Fibroblast of lung (primary cell): Measurements from ENCODE around the gene NXPH3. TPM values are rescaled to one million over a fixed set of nuclear protein-coding genes. Genes with fewer than 3 reads are reported as not detected.

Source experiments
- DNase-seq, 2 donors: peaks; one replicate each; pipeline versions ENCODE4 v3.0.0 to v3.0.0-alpha.2; 2010; ENCODE audit warnings: low read depth in 2 of 2
- H2AFZ ChIP-seq: 2 replicates; pipeline ENCODE4 v1.5.1; 2012; ENCODE audit warnings: low read length, control low read depth, inconsistent platforms
- H3K27ac ChIP-seq: 2 replicates; pipeline ENCODE4 v1.5.1; 2011; ENCODE audit warnings: low read length, control low read depth; ENCODE audit not compliant: insufficient read depth
- H3K27me3 ChIP-seq: 2 replicates; pipeline ENCODE4 v1.5.1; 2011; ENCODE audit warnings: mild to moderate bottlenecking, low read length; ENCODE audit not compliant: control insufficient read depth, insufficient read depth
- H3K36me3 ChIP-seq: 2 replicates; pipeline ENCODE4 v1.5.1; 2011; ENCODE audit warnings: low read length; ENCODE audit not compliant: control insufficient read depth, insufficient read depth
- H3K4me1 ChIP-seq: 2 replicates; pipeline ENCODE4 v1.5.1; 2011; ENCODE audit warnings: low read length; ENCODE audit not compliant: control insufficient read depth, insufficient read depth; ENCODE audit errors: extremely low read depth
- H3K4me2 ChIP-seq: 2 replicates; pipeline ENCODE4 v1.5.1; 2011; ENCODE audit warnings: low read length, control low read depth; ENCODE audit not compliant: insufficient read depth; ENCODE audit errors: extremely low read depth
- H3K4me3 ChIP-seq, 4 experiments: fragments of 200-600 bp in 1 of 4; sonication (generic) in 1 of 4; replicated peaks in 1 of 4; 2 replicates each; pipeline ENCODE4 v1.5.1; 2011 to 2016; ENCODE audit warnings: low read length in 4 of 4, low read depth in 3 of 4, mild to moderate bottlenecking in 3 of 4, control low read depth in 2 of 4, inconsistent platforms in 1 of 4, mixed read lengths in 1 of 4; ENCODE audit not compliant: insufficient read depth in 1 of 4; ENCODE audit errors: control extremely low read depth in 1 of 4
- H3K79me2 ChIP-seq: 2 replicates; pipeline ENCODE4 v1.5.1; 2012; ENCODE audit warnings: mild to moderate bottlenecking, low read length, inconsistent platforms; ENCODE audit not compliant: control insufficient read depth, insufficient read depth
- H3K9ac ChIP-seq: 2 replicates; pipeline ENCODE4 v1.5.1; 2011; ENCODE audit warnings: mild to moderate bottlenecking, low read length, control low read depth; ENCODE audit not compliant: insufficient read depth
- H3K9me3 ChIP-seq: 2 replicates; pipeline ENCODE4 v1.5.1; 2012; ENCODE audit warnings: low read depth, low read length; ENCODE audit not compliant: control insufficient read depth, insufficient read depth
- H4K20me1 ChIP-seq: 2 replicates; pipeline ENCODE4 v1.5.1; 2011; ENCODE audit warnings: low read length; ENCODE audit not compliant: control insufficient read depth, insufficient read depth; ENCODE audit errors: extremely low read depth
- EZH2 ChIP-seq: IDR thresholded peaks from 2 replicates; pipeline ENCODE4 v1.5.1; 2012; ENCODE audit warnings: low read length, control low read depth, mild to moderate bottlenecking; ENCODE audit errors: missing control alignments
- polyA plus RNA-seq, 2 donors: library from polyadenylated mRNA; depleted of rRNA in 1 of 2; stranded (reverse) in 1 of 2; unstranded in 1 of 2; fragments of >200 nt; gene quantifications; 2 replicates each; pipeline ENCODE4 v1.2.1, GENCODE V29; 2011 to 2012; ENCODE audit warnings: missing spikeins in 1 of 2
- total RNA-seq: library from RNA; depleted of rRNA; stranded (reverse); fragments of >200 nt; gene quantifications from 2 replicates; pipeline ENCODE4 v1.2.1, GENCODE V29; 2014
- TF ChIP-seq, protein P1 (sequence below), 2 donors: IDR thresholded peaks in 1 of 2; conservative IDR thresholded peaks in 1 of 2; 1 replicate in 1 of 2; 2 replicates in 1 of 2; pipeline ENCODE4 v1.5.1; 2011 to 2012; ENCODE audit warnings: low read length in 2 of 2, control low read depth in 1 of 2, inconsistent platforms in 1 of 2, low read depth in 1 of 2, mild to moderate bottlenecking in 1 of 2

The NXPH3 gene
- total and polyA plus RNA-seq, 2 donors (not counting 1 experiment from before 2014, with no cell fraction given), result 0.36 to 0.66 TPM

DNA sequence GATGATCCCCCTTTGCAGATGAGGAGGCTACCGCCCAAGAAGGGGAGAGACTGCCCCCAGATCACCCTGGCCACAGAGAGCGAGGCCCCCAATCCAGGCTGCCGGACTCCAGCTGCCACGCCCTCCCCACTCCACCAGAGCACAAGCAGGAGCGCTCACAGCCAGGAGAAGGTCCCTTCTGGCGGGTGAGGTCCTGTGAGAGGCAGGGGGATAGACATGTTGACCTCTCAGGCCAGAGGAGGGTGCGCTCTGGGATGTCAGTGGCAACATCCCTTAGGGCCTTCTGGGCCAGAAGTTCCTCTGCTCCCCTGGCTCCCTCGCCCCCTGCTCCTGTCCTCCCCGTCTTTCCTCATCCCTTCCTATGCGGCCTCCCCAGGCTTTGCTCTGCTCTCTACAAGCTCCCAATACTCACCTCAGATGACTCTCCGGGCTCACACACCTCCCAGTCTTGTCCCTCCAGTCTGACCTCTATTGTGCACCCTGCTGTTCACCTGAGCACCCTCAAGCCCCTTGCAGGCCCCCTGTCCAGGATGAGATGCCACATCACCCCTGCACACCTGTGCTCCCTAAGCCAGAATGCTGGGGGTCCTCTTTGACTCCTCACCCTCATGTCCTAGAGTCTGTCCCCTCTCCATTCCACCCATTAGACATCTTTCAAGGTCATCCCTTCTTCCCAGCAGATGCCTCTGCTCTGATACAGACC is 5.0 kb upstream of the NXPH3 start:
- no peaks in the 10 kb centered on the region for H3K79me2 ChIP-seq
- no peaks in the 10 kb centered on the region for H3K36me3 ChIP-seq
- TF ChIP-seq, protein P1, sequence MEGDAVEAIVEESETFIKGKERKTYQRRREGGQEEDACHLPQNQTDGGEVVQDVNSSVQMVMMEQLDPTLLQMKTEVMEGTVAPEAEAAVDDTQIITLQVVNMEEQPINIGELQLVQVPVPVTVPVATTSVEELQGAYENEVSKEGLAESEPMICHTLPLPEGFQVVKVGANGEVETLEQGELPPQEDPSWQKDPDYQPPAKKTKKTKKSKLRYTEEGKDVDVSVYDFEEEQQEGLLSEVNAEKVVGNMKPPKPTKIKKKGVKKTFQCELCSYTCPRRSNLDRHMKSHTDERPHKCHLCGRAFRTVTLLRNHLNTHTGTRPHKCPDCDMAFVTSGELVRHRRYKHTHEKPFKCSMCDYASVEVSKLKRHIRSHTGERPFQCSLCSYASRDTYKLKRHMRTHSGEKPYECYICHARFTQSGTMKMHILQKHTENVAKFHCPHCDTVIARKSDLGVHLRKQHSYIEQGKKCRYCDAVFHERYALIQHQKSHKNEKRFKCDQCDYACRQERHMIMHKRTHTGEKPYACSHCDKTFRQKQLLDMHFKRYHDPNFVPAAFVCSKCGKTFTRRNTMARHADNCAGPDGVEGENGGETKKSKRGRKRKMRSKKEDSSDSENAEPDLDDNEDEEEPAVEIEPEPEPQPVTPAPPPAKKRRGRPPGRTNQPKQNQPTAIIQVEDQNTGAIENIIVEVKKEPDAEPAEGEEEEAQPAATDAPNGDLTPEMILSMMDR (conservative IDR thresholded peaks at IDR 0.05 in 1 of 2, IDR thresholded peaks at IDR 0.05 in 1 of 2; ENCODE audit: low read depth in 1 of 2, low read length in 2 of 2), result no peak
- peak; percentile 27 for TF ChIP-seq EZH2
- H3K4me1 ChIP-seq, result no peaks in the 10 kb centered on the region
- H3K27ac ChIP-seq, result no peak overlapping the region
- H2AFZ ChIP-seq, result no peak overlapping the region
- H3K27me3 ChIP-seq, result peaks cover 14% of the 10 kb centered on the region
- H3K9me3 ChIP-seq, result no peaks in the 10 kb centered on the region
- DNase-seq, result no peak
- H4K20me1 ChIP-seq, result no peaks in the 10 kb centered on the region
- no peak overlapping the region for H3K4me3 ChIP-seq
- no peak overlapping the region for H3K9ac ChIP-seq
- H3K4me2 ChIP-seq, result no peak overlapping the region

DNA sequence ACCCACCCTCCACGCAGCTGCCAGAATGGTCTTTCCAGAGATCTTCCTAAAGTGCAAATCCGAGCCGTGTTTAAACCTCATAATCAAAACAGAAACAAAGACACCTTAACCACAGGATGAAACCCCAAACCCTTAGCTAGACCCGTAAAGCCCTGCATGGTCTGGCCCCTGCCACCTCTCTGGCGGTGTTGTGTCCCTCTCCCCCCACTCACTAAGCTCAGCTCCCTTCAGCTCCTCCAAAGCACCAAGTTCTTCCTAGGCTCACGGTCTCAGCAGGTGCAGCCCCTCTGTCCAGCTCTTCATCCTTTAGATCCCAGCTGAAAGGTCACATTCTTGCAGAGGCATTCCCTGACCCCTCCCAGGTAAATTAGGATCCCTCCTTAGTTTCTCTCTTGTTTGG is 4.4 kb upstream of the NXPH3 start:
- H3K27me3 ChIP-seq, result peaks cover 12% of the 10 kb centered on the region
- no peaks in the 10 kb centered on the region for H3K9me3 ChIP-seq
- no peaks in the 10 kb centered on the region for H3K79me2 ChIP-seq
- DNase-seq, result no peak
- H3K4me2 ChIP-seq, result no peak overlapping the region
- H3K4me3 ChIP-seq, result no peak overlapping the region
- H3K27ac ChIP-seq, result no peak overlapping the region
- H2AFZ ChIP-seq, result no peak overlapping the region
- TF ChIP-seq, protein P1 (conservative IDR thresholded peaks at IDR 0.05 in 1 of 2, IDR thresholded peaks at IDR 0.05 in 1 of 2; ENCODE audit: low read depth in 1 of 2, low read length in 2 of 2), result no peak
- no peak for TF ChIP-seq EZH2
- H4K20me1 ChIP-seq, result no peaks in the 10 kb centered on the region
- no peaks in the 10 kb centered on the region for H3K36me3 ChIP-seq
- H3K9ac ChIP-seq, result no peak overlapping the region
- H3K4me1 ChIP-seq, result no peaks in the 10 kb centered on the region

DNA sequence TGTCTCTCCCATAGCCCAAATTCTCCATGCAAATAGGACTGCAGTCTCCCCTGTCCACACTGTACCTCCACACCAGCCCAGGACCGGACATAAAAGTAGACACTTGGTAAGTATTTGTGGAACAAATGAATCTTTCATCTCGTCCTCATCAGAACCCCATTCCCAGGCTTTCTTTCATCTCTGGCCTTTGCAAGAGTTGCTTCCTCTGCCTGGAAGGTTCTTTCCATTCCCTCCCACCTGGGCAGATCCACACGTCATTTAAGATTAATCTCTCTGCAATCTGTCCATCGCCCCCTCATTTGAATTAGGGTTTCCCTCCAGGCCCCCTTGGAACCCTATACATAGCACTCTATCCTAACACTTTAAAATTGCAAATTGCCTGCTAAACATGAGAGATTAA is 3.9 kb upstream of the NXPH3 start:
- Histone ChIP-seq H3K27me3 (peaks cover 12% of the 10 kb centered on the region), H4K20me1 (no peaks in the 10 kb centered on the region), H3K4me1 (no peaks in the 10 kb centered on the region), H3K4me3 (no peak overlapping the region), H3K9me3 (no peaks in the 10 kb centered on the region), H2AFZ (no peak overlapping the region), H3K79me2 (no peaks in the 10 kb centered on the region), H3K36me3 (no peaks in the 10 kb centered on the region), H3K9ac (no peak overlapping the region), H3K4me2 (no peak overlapping the region), H3K27ac (no peak overlapping the region)
- TF ChIP-seq EZH2, result no peak
- TF ChIP-seq, protein P1 (conservative IDR thresholded peaks at IDR 0.05 in 1 of 2, IDR thresholded peaks at IDR 0.05 in 1 of 2; ENCODE audit: low read depth in 1 of 2, low read length in 2 of 2), result no peak
- DNase-seq, result no peak
